ENCODE measurements around the gene ALG3. TPM values are rescaled to one million over a fixed set of nuclear protein-coding genes. Genes with fewer than 3 reads are reported as not detected.

Gene ALG3
- total and polyA plus RNA-seq, 9 of the 15 experiments (the other 6 are each of a cell fraction or from before 2014, with no cell fraction given) = 37.5 to 107 (median 80.1) TPM

DNA sequence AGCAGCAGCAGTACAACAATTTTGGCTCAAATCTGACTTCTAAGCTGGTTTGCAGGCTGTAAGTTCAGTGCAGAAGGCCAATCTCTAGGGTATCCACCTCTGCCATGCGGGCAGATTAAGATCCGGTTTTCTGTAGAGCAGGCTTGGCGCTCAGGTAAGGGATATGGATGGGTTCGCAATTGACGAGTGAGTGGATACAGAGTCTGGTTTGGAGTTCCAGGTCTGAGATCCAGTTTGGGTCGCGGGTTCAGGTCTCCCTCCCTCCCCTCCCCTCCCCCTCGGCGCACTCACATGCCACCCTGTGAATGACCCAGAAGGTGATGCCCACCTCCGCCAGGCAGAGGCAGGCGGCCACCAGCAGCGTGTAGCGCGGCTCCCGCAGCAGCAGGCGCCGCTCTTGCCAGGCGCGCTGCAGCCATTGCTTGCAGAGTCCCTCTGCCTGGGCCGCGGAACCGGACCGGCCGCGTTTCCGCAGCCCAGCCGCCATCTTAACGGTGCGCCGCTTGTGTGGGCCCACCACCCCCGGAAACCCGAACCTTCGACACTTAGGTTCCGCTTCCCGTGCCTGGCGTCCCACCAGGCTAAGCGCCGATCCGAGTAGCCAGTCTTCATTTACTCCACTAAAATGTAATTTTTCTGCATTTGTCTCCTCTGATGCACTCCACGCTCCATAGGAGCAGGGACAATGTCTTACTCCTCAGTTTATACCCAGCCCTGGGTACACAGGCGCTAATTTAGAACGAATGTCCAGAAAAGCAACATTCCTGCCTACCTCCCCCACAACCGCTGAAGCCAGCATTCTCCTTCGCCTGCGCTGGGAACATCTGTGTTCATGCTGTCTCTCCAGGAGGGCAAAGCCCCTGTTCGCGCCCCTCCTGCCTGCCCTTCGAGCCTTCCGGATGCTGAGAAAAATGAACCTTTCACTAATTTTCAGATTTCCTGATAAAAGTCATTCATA lies at the start of gene ALG3 (continued):
- TF ChIP-seq, protein P1, sequence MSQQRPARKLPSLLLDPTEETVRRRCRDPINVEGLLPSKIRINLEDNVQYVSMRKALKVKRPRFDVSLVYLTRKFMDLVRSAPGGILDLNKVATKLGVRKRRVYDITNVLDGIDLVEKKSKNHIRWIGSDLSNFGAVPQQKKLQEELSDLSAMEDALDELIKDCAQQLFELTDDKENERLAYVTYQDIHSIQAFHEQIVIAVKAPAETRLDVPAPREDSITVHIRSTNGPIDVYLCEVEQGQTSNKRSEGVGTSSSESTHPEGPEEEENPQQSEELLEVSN (IDR thresholded peaks at IDR 0.05; ENCODE audit: borderline replicate concordance in 1 of 2, extremely low read depth in 1 of 2, insufficient read depth in 1 of 2, insufficient read length in 1 of 2, low read depth in 1 of 2, low read length in 1 of 2, poor library complexity in 1 of 2, severe bottlenecking in 1 of 2) = peak in 1 of 2 experiments; percentile 20
- TF ChIP-seq MYBL2 (IDR thresholded peaks at IDR 0.05; ENCODE audit: low read depth) (0 out of 2 replicates have a peak, but pooled peaks have one; percentile 12), MYBL2 (CRISPR knock-in tag; IDR thresholded peaks at IDR 0.05; ENCODE audit: borderline replicate concordance) (no peak), TAF1 (IDR thresholded peaks at IDR 0.05; ENCODE audit: control insufficient read depth, extremely low read depth, insufficient read depth, low read length, severe bottlenecking) (peak; percentile 99), NBN (IDR thresholded peaks at IDR 0.05; ENCODE audit: low read depth) (peak; percentile 35; the same call in 1 of the 2 replicates), GATAD2A (IDR thresholded peaks at IDR 0.05) (peak; percentile 72; the same call in 1 of the 2 replicates), CBX2 (IDR thresholded peaks at IDR 0.05; ENCODE audit: insufficient read depth, low read length, poor library complexity, severe bottlenecking) (no peak), PURB (CRISPR knock-in tag; IDR thresholded peaks at IDR 0.05; ENCODE audit: low read depth) (no peak), YY1 (IDR thresholded peaks at IDR 0.05; ENCODE audit: borderline replicate concordance in 1 of 3, control insufficient read depth in 1 of 3, extremely low read depth in 1 of 3, insufficient read depth in 3 of 3, insufficient read length in 1 of 3, insufficient replicate concordance in 2 of 3, low read depth in 1 of 3, low read length in 2 of 3) (peak; percentile 97 to 99 (median 98)), TBL1XR1 (IDR thresholded peaks at IDR 0.05; ENCODE audit: low read length in 2 of 2) (0 out of 4 replicates have a peak, but pooled peaks of 1 of the 2 experiments have one; percentile 30), RBM17 (IDR thresholded peaks at IDR 0.05; ENCODE audit: borderline replicate concordance, low read depth, low read length) (no peak), MAZ (CRISPR knock-in tag; conservative IDR thresholded peaks at IDR 0.05 in 1 of 2, IDR thresholded peaks at IDR 0.05 in 1 of 2) (peak; percentile 63 to 87; a peak in 3 of 4 replicates), NR4A1 (CRISPR knock-in tag; IDR thresholded peaks at IDR 0.05) (no peak), NR4A1 (tag; IDR thresholded peaks at IDR 0.05) (0 out of 2 replicates have a peak, but pooled peaks have one; percentile 48), KDM5B (IDR thresholded peaks at IDR 0.05; ENCODE audit: insufficient replicate concordance, low read depth, low read length) (peak; percentile 97)
- TF ChIP-seq, protein P2, sequence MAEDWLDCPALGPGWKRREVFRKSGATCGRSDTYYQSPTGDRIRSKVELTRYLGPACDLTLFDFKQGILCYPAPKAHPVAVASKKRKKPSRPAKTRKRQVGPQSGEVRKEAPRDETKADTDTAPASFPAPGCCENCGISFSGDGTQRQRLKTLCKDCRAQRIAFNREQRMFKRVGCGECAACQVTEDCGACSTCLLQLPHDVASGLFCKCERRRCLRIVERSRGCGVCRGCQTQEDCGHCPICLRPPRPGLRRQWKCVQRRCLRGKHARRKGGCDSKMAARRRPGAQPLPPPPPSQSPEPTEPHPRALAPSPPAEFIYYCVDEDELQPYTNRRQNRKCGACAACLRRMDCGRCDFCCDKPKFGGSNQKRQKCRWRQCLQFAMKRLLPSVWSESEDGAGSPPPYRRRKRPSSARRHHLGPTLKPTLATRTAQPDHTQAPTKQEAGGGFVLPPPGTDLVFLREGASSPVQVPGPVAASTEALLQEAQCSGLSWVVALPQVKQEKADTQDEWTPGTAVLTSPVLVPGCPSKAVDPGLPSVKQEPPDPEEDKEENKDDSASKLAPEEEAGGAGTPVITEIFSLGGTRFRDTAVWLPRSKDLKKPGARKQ (CRISPR knock-in tag; IDR thresholded peaks at IDR 0.05) = no peak
- TF ChIP-seq, protein P3, sequence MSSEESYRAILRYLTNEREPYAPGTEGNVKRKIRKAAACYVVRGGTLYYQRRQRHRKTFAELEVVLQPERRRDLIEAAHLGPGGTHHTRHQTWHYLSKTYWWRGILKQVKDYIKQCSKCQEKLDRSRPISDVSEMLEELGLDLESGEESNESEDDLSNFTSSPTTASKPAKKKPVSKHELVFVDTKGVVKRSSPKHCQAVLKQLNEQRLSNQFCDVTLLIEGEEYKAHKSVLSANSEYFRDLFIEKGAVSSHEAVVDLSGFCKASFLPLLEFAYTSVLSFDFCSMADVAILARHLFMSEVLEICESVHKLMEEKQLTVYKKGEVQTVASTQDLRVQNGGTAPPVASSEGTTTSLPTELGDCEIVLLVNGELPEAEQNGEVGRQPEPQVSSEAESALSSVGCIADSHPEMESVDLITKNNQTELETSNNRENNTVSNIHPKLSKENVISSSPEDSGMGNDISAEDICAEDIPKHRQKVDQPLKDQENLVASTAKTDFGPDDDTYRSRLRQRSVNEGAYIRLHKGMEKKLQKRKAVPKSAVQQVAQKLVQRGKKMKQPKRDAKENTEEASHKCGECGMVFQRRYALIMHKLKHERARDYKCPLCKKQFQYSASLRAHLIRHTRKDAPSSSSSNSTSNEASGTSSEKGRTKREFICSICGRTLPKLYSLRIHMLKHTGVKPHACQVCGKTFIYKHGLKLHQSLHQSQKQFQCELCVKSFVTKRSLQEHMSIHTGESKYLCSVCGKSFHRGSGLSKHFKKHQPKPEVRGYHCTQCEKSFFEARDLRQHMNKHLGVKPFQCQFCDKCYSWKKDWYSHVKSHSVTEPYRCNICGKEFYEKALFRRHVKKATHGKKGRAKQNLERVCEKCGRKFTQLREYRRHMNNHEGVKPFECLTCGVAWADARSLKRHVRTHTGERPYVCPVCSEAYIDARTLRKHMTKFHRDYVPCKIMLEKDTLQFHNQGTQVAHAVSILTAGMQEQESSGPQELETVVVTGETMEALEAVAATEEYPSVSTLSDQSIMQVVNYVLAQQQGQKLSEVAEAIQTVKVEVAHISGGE (CRISPR knock-in tag; IDR thresholded peaks at IDR 0.05) = peak; percentile 97 to 99 (median 99)

All from K562 (cell line).